ENCODE data around the gene LRRC8D. TPM values are rescaled to one million over a fixed set of nuclear protein-coding genes. Genes with fewer than 3 reads are reported as not detected.
A peak's percentile ranks its signal among the peaks of the same experiment; 100 is the strongest.

Gene LRRC8D
- total and polyA plus RNA-seq, 8 donors, result under 0.01 to 13.8 (median 5.2) TPM

- Histone ChIP-seq H3K27ac (no peak overlapping the region), H3K4me1 (peaks cover 0 to 5% (median 2%) of the 10 kb centered on the region in 4 donors), H3K36me3 (no peaks in the 10 kb centered on the region), H3K4me3 (no peak overlapping the region), H3K27me3 (no peaks in the 10 kb centered on the region), H3K9me3 (no peaks in the 10 kb centered on the region)
- intact Hi-C loops (cut with DNase I; ENCODE audit: low total_unique reads), result loop anchor here (5.0 kb wide), 1 partner anchor 183 kb away; no protein-coding TSS in a partner anchor
- DNase-seq, result peak; percentile 91 to 95
- no peak for TF ChIP-seq POLR2A (IDR thresholded peaks at IDR 0.05)
- TF ChIP-seq EP300 (IDR thresholded peaks at IDR 0.05), result no peak
- TF ChIP-seq POLR2AphosphoS5 (IDR thresholded peaks at IDR 0.05), result peak in 1 of 3 donors; percentile 59
- peak in 5 of 7 experiments; percentile 81 to 86 (median 83) for TF ChIP-seq CTCF (IDR thresholded peaks at IDR 0.05)
- 0 to 1% (median 0%) methylated on average over 4 of the region's 4 CpGs for WGBS, 5 donors
These were observed 16.1 kb upstream of the LRRC8D start for GRCh38 chr1:89804642-89805237.

GRCh38 chr1:89806616-89807015 is 14.2 kb upstream of the LRRC8D start:
- no peak overlapping the region for H3K4me3 ChIP-seq
- WGBS, 5 donors, result 82 to 91% (median 86%) methylated on average over 3 of the region's 3 CpGs
- H3K9me3 ChIP-seq, result no peaks in the 10 kb centered on the region
- intact Hi-C loops (cut with DNase I; ENCODE audit: low total_unique reads), result loop anchor here (5.0 kb wide), 1 partner anchor 181 kb away; no protein-coding TSS in a partner anchor
- H3K27me3 ChIP-seq, result no peaks in the 10 kb centered on the region
- DNase-seq, result no peak
- no peak overlapping the region for H3K27ac ChIP-seq
- no peaks in the 10 kb centered on the region for H3K36me3 ChIP-seq
- peaks cover 0 to 5% (median 2%) of the 10 kb centered on the region in 4 donors for H3K4me1 ChIP-seq
- TF ChIP-seq CTCF (IDR thresholded peaks at IDR 0.05), result no peak
- no peak for TF ChIP-seq POLR2A (IDR thresholded peaks at IDR 0.05)
- TF ChIP-seq EP300 (IDR thresholded peaks at IDR 0.05), result no peak
- no peak for TF ChIP-seq POLR2AphosphoS5 (IDR thresholded peaks at IDR 0.05)

GRCh38 chr1:89807503-89807902 is 13.3 kb upstream of the LRRC8D start:
- H3K4me3 ChIP-seq, result no peak overlapping the region
- H3K36me3 ChIP-seq, result no peaks in the 10 kb centered on the region
- no peak overlapping the region for H3K27ac ChIP-seq
- H3K4me1 ChIP-seq, result peaks cover 0 to 5% (median 2%) of the 10 kb centered on the region in 4 donors
- intact Hi-C loops (cut with DNase I; ENCODE audit: low total_unique reads), result loop anchor here (5.0 kb wide), 1 partner anchor 180 kb away; no protein-coding TSS in a partner anchor
- no peaks in the 10 kb centered on the region for H3K9me3 ChIP-seq
- TF ChIP-seq CTCF (IDR thresholded peaks at IDR 0.05), result no peak
- no peaks in the 10 kb centered on the region for H3K27me3 ChIP-seq
- WGBS, 5 donors, result 84 to 90% (median 89%) methylated on average over 2 of the region's 2 CpGs
- DNase-seq, result no peak

- TF ChIP-seq POLR2A (IDR thresholded peaks at IDR 0.05), result no peak
- no peak for TF ChIP-seq EP300 (IDR thresholded peaks at IDR 0.05)
- no peak for TF ChIP-seq POLR2AphosphoS5 (IDR thresholded peaks at IDR 0.05)
- no peak for TF ChIP-seq CTCF (IDR thresholded peaks at IDR 0.05)
- Histone ChIP-seq H3K4me1 (peaks cover 0 to 5% (median 2%) of the 10 kb centered on the region in 4 donors), H3K4me3 (no peak overlapping the region), H3K27ac (no peak overlapping the region), H3K27me3 (no peaks in the 10 kb centered on the region), H3K36me3 (no peaks in the 10 kb centered on the region), H3K9me3 (no peaks in the 10 kb centered on the region)
- no peak for DNase-seq
- intact Hi-C loops (cut with DNase I; ENCODE audit: low total_unique reads), result loop anchor here (5.0 kb wide), 1 partner anchor 179 kb away; no protein-coding TSS in a partner anchor
- WGBS, 5 donors, result 78 to 100% (median 88%) methylated on average over 1 of the region's 1 CpG
These were observed 12.8 kb upstream of the LRRC8D start for GRCh38 chr1:89807983-89808382.

Data from stomach (tissue), 9 donors.